PC-9 (cell line): ENCODE results near the gene IFI44L. TPM values are rescaled to one million over a fixed set of nuclear protein-coding genes. Genes with fewer than 3 reads are reported as not detected.
A peak's percentile ranks its signal among the peaks of the same experiment; 100 is the strongest.

Experiments used
- BruUV-seq: library from RNA; stranded (reverse); fragments of 400-500 nt; replicated peaks from 2 replicates; lab custom pipeline; 2021; lab: Mats Ljungman, UMichigan
- CTCF ChIA-PET: fragments of 300-600 bp; sonication (Branson Sonifier 250); formaldehyde crosslinking; loops from one replicate; lab custom pipeline; 2022; ENCODE audit warnings: antibody characterized with exemption; lab: Charles Lee
- POLR2A ChIA-PET: fragments of 300-600 bp; sonication (Branson Sonifier 250); formaldehyde crosslinking; loops from one replicate; lab custom pipeline; 2022; ENCODE audit warnings: antibody characterized with exemption; ENCODE audit not compliant: unreplicated experiment; lab: Charles Lee
- DNase-seq, 2 experiments: peaks; one replicate each; pipeline versions ENCODE4 v3.0.0 to v3.0.0-alpha.2; 2015 to 2022; ENCODE audit warnings: mixed read lengths in 1 of 2
- H2AFZ ChIP-seq: fragments of 200-600 bp; sonication (generic); 2 replicates; pipeline ENCODE4 v1.8.1; 2017; ENCODE audit warnings: antibody characterized with exemption
- H3F3A ChIP-seq: fragments of 200-600 bp; sonication (generic); 2 replicates; pipeline ENCODE4 v1.8.1; 2017; ENCODE audit warnings: antibody characterized with exemption, mild to moderate bottlenecking, low read depth; ENCODE audit not compliant: insufficient read depth
- H3K27ac ChIP-seq: fragments of 200-600 bp; sonication (generic); 2 replicates; pipeline ENCODE4 v1.6.1; 2016; ENCODE audit warnings: mixed run types
- H3K27me3 ChIP-seq: fragments of 200-600 bp; sonication (generic); 2 replicates; pipeline ENCODE4 v1.6.1; 2016; ENCODE audit warnings: low read depth, mixed run types; ENCODE audit not compliant: insufficient read depth
- H3K36me3 ChIP-seq: fragments of 200-600 bp; sonication (generic); 2 replicates; pipeline ENCODE4 v1.6.1; 2016; ENCODE audit warnings: low read depth, mixed run types
- H3K4me1 ChIP-seq: fragments of 200-600 bp; sonication (generic); replicated peaks from 2 replicates; pipeline ENCODE4 v1.6.1; 2016; ENCODE audit warnings: mixed run types; ENCODE audit not compliant: insufficient read depth
- H3K4me2 ChIP-seq: fragments of 200-600 bp; sonication (generic); 2 replicates; pipeline ENCODE4 v1.6.1; 2017; ENCODE audit warnings: mixed run types
- H3K4me3 ChIP-seq: fragments of 200-600 bp; sonication (generic); 2 replicates; pipeline ENCODE4 v1.6.1; 2016; ENCODE audit warnings: mixed run types
- H3K79me2 ChIP-seq: fragments of 200-600 bp; sonication (generic); 2 replicates; pipeline ENCODE4 v1.6.1; 2017; ENCODE audit warnings: low read depth, mixed run types
- H3K9me2 ChIP-seq: fragments of 200-600 bp; sonication (generic); 2 replicates; pipeline ENCODE4 v1.8.1; 2017; ENCODE audit warnings: mild to moderate bottlenecking; ENCODE audit not compliant: insufficient read depth
- H3K9me3 ChIP-seq: fragments of 200-600 bp; sonication (generic); 2 replicates; pipeline ENCODE4 v1.8.1; 2016; ENCODE audit warnings: low read depth; ENCODE audit not compliant: insufficient read depth
- H4K20me1 ChIP-seq: fragments of 200-600 bp; sonication (generic); 2 replicates; pipeline ENCODE4 v1.8.1; 2017; ENCODE audit not compliant: insufficient read depth
- EZH2 ChIP-seq: fragments of 200-600 bp; sonication (generic); IDR thresholded peaks from 2 replicates; pipeline ENCODE4 v1.8.0; 2017; ENCODE audit warnings: antibody characterized with exemption, low read depth
- intact Hi-C: fragments of 100-400 bp; cut with micrococcal nuclease; formaldehyde crosslinking; loops from one replicate; pipeline ENCODE4 v1.10.0; 2022; ENCODE audit not compliant: unreplicated experiment
- total RNA-seq: library from RNA; stranded (reverse); gene quantifications from 2 replicates; pipeline ENCODE4 v1.2.3, GENCODE V29; 2021
- TF ChIP-seq, protein P1 (sequence below): fragments of 200-600 bp; sonication (generic); conservative IDR thresholded peaks from 2 replicates; pipeline ENCODE4 v1.6.1; 2017; ENCODE audit warnings: mixed run types, antibody characterized with exemption, mild to moderate bottlenecking, moderate library complexity

IFI44L gene
- total RNA-seq, 1 experiment from 2014 or later, result 0.70 TPM

GRCh38 chr1:78645723-78646122, 25.5 kb downstream of the IFI44L start:
- H3K4me1 ChIP-seq, result no peaks in the 10 kb centered on the region
- CTCF ChIA-PET, result no interaction called here

DNA sequence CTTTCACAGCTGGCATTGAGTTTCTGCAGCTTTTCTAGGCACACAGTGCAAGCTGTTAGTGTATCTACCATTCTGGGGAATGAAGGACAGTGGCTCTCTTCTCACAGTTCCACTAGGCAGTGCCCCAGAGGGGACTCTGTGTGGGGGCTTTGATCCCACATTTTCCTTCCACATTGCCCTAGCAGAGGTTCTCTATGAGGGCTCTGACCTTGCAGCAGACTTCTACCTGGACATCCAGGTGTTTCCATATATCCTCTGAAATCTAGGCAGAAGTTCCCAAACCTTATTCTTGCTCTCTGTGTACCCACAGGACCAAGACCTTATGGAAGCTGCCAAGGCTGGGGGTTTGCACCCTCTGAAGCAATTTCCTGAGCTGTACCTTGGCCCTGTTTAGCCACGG, 27.0 kb downstream of the IFI44L start:
- no peaks in the 10 kb centered on the region for H3F3A ChIP-seq
- H3K79me2 ChIP-seq, result no peaks in the 10 kb centered on the region
- H3K27me3 ChIP-seq, result no peaks in the 10 kb centered on the region
- DNase-seq, result no peak
- H3K4me3 ChIP-seq, result no peak overlapping the region
- H3K36me3 ChIP-seq, result no peaks in the 10 kb centered on the region
- no peaks in the 10 kb centered on the region for H3K4me1 ChIP-seq
- peaks cover 3% of the 10 kb centered on the region; the same call in 1 of the 2 replicates for H3K9me3 ChIP-seq
- no peak overlapping the region for H3K4me2 ChIP-seq
- H2AFZ ChIP-seq, result no peak overlapping the region
- POLR2A ChIA-PET, result no interaction called here
- no peaks in the 10 kb centered on the region for H4K20me1 ChIP-seq
- intact Hi-C loops, result no loop called here
- CTCF ChIA-PET, result no interaction called here
- no peak overlapping the region for H3K27ac ChIP-seq
- TF ChIP-seq EZH2, result no peak
- TF ChIP-seq, protein P1, sequence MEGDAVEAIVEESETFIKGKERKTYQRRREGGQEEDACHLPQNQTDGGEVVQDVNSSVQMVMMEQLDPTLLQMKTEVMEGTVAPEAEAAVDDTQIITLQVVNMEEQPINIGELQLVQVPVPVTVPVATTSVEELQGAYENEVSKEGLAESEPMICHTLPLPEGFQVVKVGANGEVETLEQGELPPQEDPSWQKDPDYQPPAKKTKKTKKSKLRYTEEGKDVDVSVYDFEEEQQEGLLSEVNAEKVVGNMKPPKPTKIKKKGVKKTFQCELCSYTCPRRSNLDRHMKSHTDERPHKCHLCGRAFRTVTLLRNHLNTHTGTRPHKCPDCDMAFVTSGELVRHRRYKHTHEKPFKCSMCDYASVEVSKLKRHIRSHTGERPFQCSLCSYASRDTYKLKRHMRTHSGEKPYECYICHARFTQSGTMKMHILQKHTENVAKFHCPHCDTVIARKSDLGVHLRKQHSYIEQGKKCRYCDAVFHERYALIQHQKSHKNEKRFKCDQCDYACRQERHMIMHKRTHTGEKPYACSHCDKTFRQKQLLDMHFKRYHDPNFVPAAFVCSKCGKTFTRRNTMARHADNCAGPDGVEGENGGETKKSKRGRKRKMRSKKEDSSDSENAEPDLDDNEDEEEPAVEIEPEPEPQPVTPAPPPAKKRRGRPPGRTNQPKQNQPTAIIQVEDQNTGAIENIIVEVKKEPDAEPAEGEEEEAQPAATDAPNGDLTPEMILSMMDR, result no peak
- 0 out of 2 replicates have a peak, but pooled peaks cover 3% of the 10 kb centered on the region for H3K9me2 ChIP-seq
- no TSS peak for BruUV-seq

More at GRCh38 chr1:78645723-78646122, 25.5 kb downstream of the IFI44L start:
- peaks cover 3% of the 10 kb centered on the region; the same call in 1 of the 2 replicates for H3K9me3 ChIP-seq
- no peaks in the 10 kb centered on the region for H3K27me3 ChIP-seq
- intact Hi-C loops, result no loop called here
- no peak overlapping the region for H3K4me3 ChIP-seq
- no TSS peak for BruUV-seq
- H3K9me2 ChIP-seq, result 0 out of 2 replicates have a peak, but pooled peaks cover 3% of the 10 kb centered on the region
- H3K4me2 ChIP-seq, result no peak overlapping the region
- no peak for DNase-seq
- POLR2A ChIA-PET, result no interaction called here
- no peaks in the 10 kb centered on the region for H3F3A ChIP-seq
- no peaks in the 10 kb centered on the region for H4K20me1 ChIP-seq
- TF ChIP-seq, protein P1, result no peak
- no peak for TF ChIP-seq EZH2
- no peaks in the 10 kb centered on the region for H3K79me2 ChIP-seq
- no peak overlapping the region for H3K27ac ChIP-seq
- H2AFZ ChIP-seq, result no peak overlapping the region
- H3K36me3 ChIP-seq, result no peaks in the 10 kb centered on the region

DNA sequence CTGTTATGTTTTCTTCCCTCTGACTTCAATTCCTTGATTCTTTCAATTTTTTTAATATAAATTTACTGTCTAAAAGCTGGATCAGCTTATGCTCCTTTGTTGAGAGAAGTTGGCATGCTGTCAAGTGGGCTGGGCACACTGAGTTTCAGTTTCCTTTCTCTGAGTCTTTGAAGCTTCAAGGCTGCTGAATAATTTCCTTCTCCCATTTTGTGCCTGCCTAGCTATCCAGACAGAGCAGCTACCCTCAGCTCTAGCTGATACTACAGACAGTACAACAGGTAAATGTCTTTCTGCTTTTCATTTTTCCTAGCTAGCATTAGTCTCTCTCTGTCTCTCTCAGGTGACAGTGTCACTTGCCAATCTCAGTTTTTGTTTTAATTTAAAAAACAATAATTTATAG, 29.4 kb downstream of the IFI44L start, which contains the start of gene IFI44:
TSS of gene IFI44 (plus strand) at position 204 of the 400 bp plus-strand sequence. CDS start 365 bp downstream, outside the sequence.
- TF ChIP-seq, protein P1, result no peak
- TF ChIP-seq EZH2, result no peak
- BruUV-seq, result no TSS peak
- Histone ChIP-seq H3F3A (no peaks in the 10 kb centered on the region), H3K9me3 (peaks cover 3% of the 10 kb centered on the region; the same call in 1 of the 2 replicates), H2AFZ (peak within 1 kb of the TSS; percentile 6; the same call in 1 of the 2 replicates), H3K4me1 (no peaks in the 10 kb centered on the region), H3K4me2 (0 out of 2 replicates have a peak within 1 kb of the TSS, but pooled peaks have one; percentile 20), H4K20me1 (no peaks in the 10 kb centered on the region), H3K9me2 (0 out of 2 replicates have a peak, but pooled peaks cover 3% of the 10 kb centered on the region), H3K27me3 (no peaks in the 10 kb centered on the region), H3K4me3 (no peak within 1 kb of the TSS), H3K79me2 (no peaks in the 10 kb centered on the region), H3K27ac (no peak within 1 kb of the TSS), H3K36me3 (no peaks in the 10 kb centered on the region)
- ChIA-PET POLR2A (interaction anchor here (0.5 to 0.7 kb wide), 2 partner anchors 1468 to 1894 kb away, joined by 3 to 6 read pairs; no protein-coding TSS in a partner anchor), CTCF (no interaction called here)
- DNase-seq, result peak in 1 of 2 experiments; percentile 36
- intact Hi-C loops, result no loop called here
